PC-3 (cell line): ENCODE measurements around the gene UBAC2.

Source experiments
- EZH2 ChIP-seq: fragments of 300-600 bp; sonication (generic); IDR thresholded peaks from one replicate; pipeline ENCODE4 v1.6.1; 2017; ENCODE audit warnings: antibody characterized with exemption, mild to moderate bottlenecking, low read length; ENCODE audit not compliant: unreplicated experiment
- EZH2phosphoT487 ChIP-seq: fragments of 300-600 bp; sonication (generic); IDR thresholded peaks from 2 replicates; pipeline ENCODE4 v1.6.1; 2018; ENCODE audit warnings: mild to moderate bottlenecking, antibody characterized with exemption, low read length, borderline replicate concordance
- TF ChIP-seq, protein P1 (sequence below): fragments of 300-600 bp; sonication (generic); conservative IDR thresholded peaks from 2 replicates; pipeline ENCODE4 v1.5.1; 2017; ENCODE audit warnings: antibody characterized with exemption, low read depth, mild to moderate bottlenecking, low read length

DNA sequence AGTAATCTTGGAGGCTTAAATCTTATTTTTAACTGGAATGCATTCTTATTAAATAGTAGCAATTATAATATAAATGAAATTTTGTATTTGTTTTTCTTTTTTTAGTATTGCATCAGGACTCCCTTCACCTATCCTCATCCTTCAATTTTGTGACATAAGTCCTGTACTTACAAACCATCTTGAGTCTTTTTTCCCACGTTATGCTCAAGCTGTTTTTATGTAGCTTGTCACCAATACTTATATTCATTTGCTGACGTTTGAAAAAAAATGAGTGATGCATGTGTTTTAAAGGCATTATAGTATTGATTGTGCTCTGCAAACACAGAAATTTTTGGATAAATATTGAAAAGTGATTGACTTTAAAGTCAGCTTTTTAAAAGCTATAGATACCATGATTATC lies 56.6 kb downstream of the UBAC2 start:
- TF ChIP-seq, protein P1, sequence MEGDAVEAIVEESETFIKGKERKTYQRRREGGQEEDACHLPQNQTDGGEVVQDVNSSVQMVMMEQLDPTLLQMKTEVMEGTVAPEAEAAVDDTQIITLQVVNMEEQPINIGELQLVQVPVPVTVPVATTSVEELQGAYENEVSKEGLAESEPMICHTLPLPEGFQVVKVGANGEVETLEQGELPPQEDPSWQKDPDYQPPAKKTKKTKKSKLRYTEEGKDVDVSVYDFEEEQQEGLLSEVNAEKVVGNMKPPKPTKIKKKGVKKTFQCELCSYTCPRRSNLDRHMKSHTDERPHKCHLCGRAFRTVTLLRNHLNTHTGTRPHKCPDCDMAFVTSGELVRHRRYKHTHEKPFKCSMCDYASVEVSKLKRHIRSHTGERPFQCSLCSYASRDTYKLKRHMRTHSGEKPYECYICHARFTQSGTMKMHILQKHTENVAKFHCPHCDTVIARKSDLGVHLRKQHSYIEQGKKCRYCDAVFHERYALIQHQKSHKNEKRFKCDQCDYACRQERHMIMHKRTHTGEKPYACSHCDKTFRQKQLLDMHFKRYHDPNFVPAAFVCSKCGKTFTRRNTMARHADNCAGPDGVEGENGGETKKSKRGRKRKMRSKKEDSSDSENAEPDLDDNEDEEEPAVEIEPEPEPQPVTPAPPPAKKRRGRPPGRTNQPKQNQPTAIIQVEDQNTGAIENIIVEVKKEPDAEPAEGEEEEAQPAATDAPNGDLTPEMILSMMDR = no peak
- no peak for TF ChIP-seq EZH2phosphoT487
- TF ChIP-seq EZH2 = no peak
